K562 (cell line): ENCODE data around the gene SRGN. TPM values are rescaled to one million over a fixed set of nuclear protein-coding genes. Genes with fewer than 3 reads are reported as not detected.

Source experiments
- CEBPZ ChIP-seq: fragments of 150-350 bp; IDR thresholded peaks from 2 replicates; pipeline ENCODE4 v1.6.1; 2014; ENCODE audit warnings: low read depth, mild to moderate bottlenecking, low read length, borderline replicate concordance
- CREB5 ChIP-seq: fragments of 250-450 bp; sonication (Bioruptor Pico); IDR thresholded peaks from 2 replicates; pipeline ENCODE4 v1.5.0; 2020; ENCODE audit warnings: mild to moderate bottlenecking
- KDM5B ChIP-seq: fragments of 200-600 bp; sonication (generic); IDR thresholded peaks from 2 replicates; pipeline ENCODE4 v1.6.1; 2012; ENCODE audit warnings: low read depth, mild to moderate bottlenecking, moderate library complexity, low read length, control low read depth, inconsistent platforms; ENCODE audit not compliant: insufficient replicate concordance
- MGA ChIP-seq: fragments of 450-650 bp; IDR thresholded peaks from 2 replicates; pipeline ENCODE4 v1.6.1; 2016; ENCODE audit warnings: mild to moderate bottlenecking, moderate library complexity
- MLX ChIP-seq, 2 experiments: fragments of 450-650 bp in 1 of 2; sonication (generic) in 1 of 2; formaldehyde crosslinking; conservative IDR thresholded peaks; 2 replicates each; pipeline versions ENCODE4 v1.4.0 to v1.8.1; 2020 to 2022; ENCODE audit warnings: mild to moderate bottlenecking in 1 of 2, missing genetic modification reagents in 1 of 2
- TCF3 ChIP-seq: sonication (generic); formaldehyde crosslinking; IDR thresholded peaks from 2 replicates; pipeline ENCODE4 v1.4.0; 2020; ENCODE audit warnings: mild to moderate bottlenecking, missing genetic modification reagents
- ZNF586 ChIP-seq: fragments of 450-650 bp; formaldehyde crosslinking; conservative IDR thresholded peaks from 2 replicates; pipeline ENCODE4 v1.4.0; 2020; ENCODE audit warnings: mild to moderate bottlenecking, moderate library complexity
- polyA plus RNA-seq, 8 experiments: library from polyadenylated mRNA; depleted of rRNA in 4 of 8; stranded (reverse) in 5 of 8; unstranded in 3 of 8; fragments of >200 nt; fragmentation: Nextera tagmentation in 2 of 8; fragmentation: Illumina TruSeq in 1 of 8; extraction: Ambion mirVana in 2 of 8; extraction: Trizol in 1 of 8; gene quantifications; 2 replicates each; pipeline versions ENCODE4 v1.2.1 to v1.2.3, GENCODE V29; 2011 to 2014; ENCODE audit warnings: inconsistent platforms in 1 of 8, missing spikeins in 1 of 8
- total RNA-seq, 7 experiments: library from RNA; depleted of rRNA in 6 of 7; stranded (reverse); fragments of >200 nt in 6 of 7; fragmentation: Illumina TruSeq in 2 of 7; extraction: Trizol in 2 of 7; gene quantifications; 2 replicates each; pipeline versions ENCODE4 v1.2.1 to v1.2.3, GENCODE V29; 2011 to 2021; ENCODE audit warnings: low replicate concordance in 1 of 7

Gene SRGN
- total and polyA plus RNA-seq, 9 of the 15 experiments (the other 6 are each of a cell fraction or from before 2014, with no cell fraction given): 136 to 304 (median 180) TPM

- TF ChIP-seq MGA (no peak), MLX (CRISPR knock-in tag; conservative IDR thresholded peaks at IDR 0.05) (no peak), TCF3 (CRISPR knock-in tag) (peak; percentile 51; the same call in 1 of the 2 replicates), CREB5 (CRISPR knock-in tag) (no peak), KDM5B (no peak), CEBPZ (no peak), ZNF586 (CRISPR knock-in tag) (no peak)
These were observed 18.5 kb upstream of the SRGN start (continued) for GRCh38 chr10:69069090-69070042.
